Smooth muscle cell (in vitro differentiated cells): Measurements from ENCODE around the gene AHDC1. TPM values are rescaled to one million over a fixed set of nuclear protein-coding genes. Genes with fewer than 3 reads are reported as not detected.

Experiments used
- DNase-seq: peaks from one replicate; lab custom pipeline; 2025; ENCODE audit not compliant: unreplicated experiment; lab: John Stamatoyannopoulos, UW
- H2AFZ ChIP-seq: fragments of 200-600 bp; sonication (generic); 2 replicates; pipeline ENCODE4 v1.6.0; 2016; ENCODE audit warnings: antibody characterized with exemption, low read depth, mild to moderate bottlenecking
- H3F3A ChIP-seq: fragments of 200-600 bp; sonication (generic); 2 replicates; pipeline ENCODE4 v1.6.0; 2017; ENCODE audit warnings: antibody characterized with exemption, low read depth
- H3K27ac ChIP-seq: fragments of 200-600 bp; sonication (generic); 2 replicates; pipeline ENCODE4 v1.5.1; 2016; ENCODE audit warnings: low read depth, mild to moderate bottlenecking
- H3K27me3 ChIP-seq: fragments of 200-600 bp; sonication (generic); 2 replicates; pipeline ENCODE4 v1.6.1; 2016; ENCODE audit warnings: low read depth, mild to moderate bottlenecking
- H3K36me3 ChIP-seq: fragments of 200-600 bp; sonication (generic); 2 replicates; pipeline ENCODE4 v1.5.1; 2016; ENCODE audit warnings: low read depth
- H3K4me1 ChIP-seq: fragments of 200-600 bp; sonication (generic); 2 replicates; pipeline ENCODE4 v1.5.1; 2016; ENCODE audit warnings: low read depth
- H3K4me2 ChIP-seq: fragments of 200-600 bp; sonication (generic); 2 replicates; pipeline ENCODE4 v1.6.0; 2016; ENCODE audit warnings: mild to moderate bottlenecking
- H3K4me3 ChIP-seq: fragments of 200-600 bp; sonication (generic); 2 replicates; pipeline ENCODE4 v1.5.1; 2016; ENCODE audit warnings: mild to moderate bottlenecking
- H3K79me2 ChIP-seq: fragments of 200-600 bp; sonication (generic); 2 replicates; pipeline ENCODE4 v1.6.0; 2016; ENCODE audit warnings: low read depth, mild to moderate bottlenecking
- H3K9ac ChIP-seq: fragments of 200-600 bp; sonication (generic); 2 replicates; pipeline ENCODE4 v1.6.0; 2016; ENCODE audit warnings: low read depth
- H3K9me3 ChIP-seq: fragments of 200-600 bp; sonication (generic); replicated peaks from 2 replicates; pipeline ENCODE4 v1.5.1; 2016; ENCODE audit warnings: low read depth
- H4K20me1 ChIP-seq: fragments of 200-600 bp; sonication (generic); 2 replicates; pipeline ENCODE4 v1.6.0; 2016; ENCODE audit warnings: low read depth
- WGBS: methylation state at CpG from one replicate; pipeline ENCODE4 v1.1.7; 2016; ENCODE audit warnings: low lambda C conversion rate; 5-methylcytosine and 5-hydroxymethylcytosine counted together
- polyA plus RNA-seq: library from polyadenylated mRNA; unstranded; fragments of >200 nt; fragmentation: Nextera tagmentation; extraction: Ambion mirVana; gene quantifications from 2 replicates; pipeline ENCODE4 v1.2.1, GENCODE V29; 2016
- total RNA-seq: library from RNA; depleted of rRNA; stranded (reverse); fragments of >200 nt; gene quantifications from 2 replicates; pipeline ENCODE4 v1.2.3, GENCODE V29; 2014
- TF ChIP-seq, protein P1 (sequence below): fragments of 200-600 bp; sonication (generic); IDR thresholded peaks from 2 replicates; pipeline ENCODE4 v1.5.1; 2017; ENCODE audit warnings: borderline replicate concordance, mild to moderate bottlenecking, antibody characterized with exemption; ENCODE audit not compliant: insufficient read depth, poor library complexity, severe bottlenecking

AHDC1 gene
- total and polyA plus RNA-seq, 2 experiments from 2014 or later: 12.2 TPM

GRCh38 chr1:27590917-27591508 is 12.9 kb downstream of the AHDC1 start:
- Histone ChIP-seq H4K20me1 (peaks cover 100% of the 10 kb centered on the region), H3F3A (peaks cover 7% of the 10 kb centered on the region), H3K9ac (no peak overlapping the region), H3K4me2 (peak overlapping the region; percentile 21), H3K4me3 (no peak overlapping the region), H3K79me2 (peaks cover 99% of the 10 kb centered on the region), H3K36me3 (no peaks in the 10 kb centered on the region), H2AFZ (no peak overlapping the region), H3K4me1 (peaks cover 52% of the 10 kb centered on the region), H3K27ac (peak overlapping the region; percentile 60), H3K27me3 (no peaks in the 10 kb centered on the region), H3K9me3 (no peaks in the 10 kb centered on the region)
- DNase-seq: no peak
- TF ChIP-seq, protein P1, sequence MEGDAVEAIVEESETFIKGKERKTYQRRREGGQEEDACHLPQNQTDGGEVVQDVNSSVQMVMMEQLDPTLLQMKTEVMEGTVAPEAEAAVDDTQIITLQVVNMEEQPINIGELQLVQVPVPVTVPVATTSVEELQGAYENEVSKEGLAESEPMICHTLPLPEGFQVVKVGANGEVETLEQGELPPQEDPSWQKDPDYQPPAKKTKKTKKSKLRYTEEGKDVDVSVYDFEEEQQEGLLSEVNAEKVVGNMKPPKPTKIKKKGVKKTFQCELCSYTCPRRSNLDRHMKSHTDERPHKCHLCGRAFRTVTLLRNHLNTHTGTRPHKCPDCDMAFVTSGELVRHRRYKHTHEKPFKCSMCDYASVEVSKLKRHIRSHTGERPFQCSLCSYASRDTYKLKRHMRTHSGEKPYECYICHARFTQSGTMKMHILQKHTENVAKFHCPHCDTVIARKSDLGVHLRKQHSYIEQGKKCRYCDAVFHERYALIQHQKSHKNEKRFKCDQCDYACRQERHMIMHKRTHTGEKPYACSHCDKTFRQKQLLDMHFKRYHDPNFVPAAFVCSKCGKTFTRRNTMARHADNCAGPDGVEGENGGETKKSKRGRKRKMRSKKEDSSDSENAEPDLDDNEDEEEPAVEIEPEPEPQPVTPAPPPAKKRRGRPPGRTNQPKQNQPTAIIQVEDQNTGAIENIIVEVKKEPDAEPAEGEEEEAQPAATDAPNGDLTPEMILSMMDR: no peak
- WGBS: 84% methylated on average over 5 of the region's 5 CpGs

GRCh38 chr1:27589841-27590426 is 14.0 kb downstream of the AHDC1 start:
- TF ChIP-seq, protein P1: no peak
- H3K36me3 ChIP-seq: no peaks in the 10 kb centered on the region
- 48% methylated on average over 11 of the region's 13 CpGs for WGBS
- H4K20me1 ChIP-seq: peaks cover 100% of the 10 kb centered on the region
- no peak overlapping the region for H3K4me3 ChIP-seq
- peak; percentile 40 for DNase-seq
- H2AFZ ChIP-seq: no peak overlapping the region
- peaks cover 41% of the 10 kb centered on the region for H3K4me1 ChIP-seq
- peak overlapping the region; percentile 21 for H3K4me2 ChIP-seq
- H3K27me3 ChIP-seq: no peaks in the 10 kb centered on the region
- H3K27ac ChIP-seq: peak overlapping the region; percentile 60
- peaks cover 100% of the 10 kb centered on the region for H3K79me2 ChIP-seq
- no peaks in the 10 kb centered on the region for H3F3A ChIP-seq
- peak overlapping the region; percentile 17 for H3K9ac ChIP-seq
- no peaks in the 10 kb centered on the region for H3K9me3 ChIP-seq

DNA sequence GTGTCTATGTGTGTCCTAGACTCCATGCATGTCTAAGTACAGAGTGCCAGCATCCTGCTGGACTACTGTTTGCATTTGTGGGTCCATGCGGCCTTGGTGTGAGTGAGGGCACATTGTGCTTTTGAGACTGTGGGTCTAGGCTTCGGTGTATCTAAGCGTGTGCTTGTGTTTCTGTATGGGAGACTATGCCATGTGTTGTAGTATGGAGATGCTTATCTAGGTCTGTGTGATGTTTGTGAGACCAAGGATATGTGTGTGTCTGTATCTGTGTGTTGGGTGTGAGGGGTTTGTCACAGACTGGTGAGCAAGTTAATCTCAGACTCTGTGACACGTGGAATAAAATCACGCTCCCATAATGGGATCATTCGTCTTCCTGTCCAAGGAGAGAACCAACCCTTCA is 14.5 kb downstream of the AHDC1 start:
- Histone ChIP-seq H3K4me2 (no peak overlapping the region), H3K9ac (peak overlapping the region; percentile 17), H3K4me3 (no peak overlapping the region), H3K27ac (peak overlapping the region; percentile 60), H3K36me3 (no peaks in the 10 kb centered on the region), H3K27me3 (no peaks in the 10 kb centered on the region), H3K9me3 (no peaks in the 10 kb centered on the region), H3K4me1 (peaks cover 36% of the 10 kb centered on the region), H2AFZ (no peak overlapping the region), H3K79me2 (peaks cover 100% of the 10 kb centered on the region), H4K20me1 (peaks cover 100% of the 10 kb centered on the region), H3F3A (no peaks in the 10 kb centered on the region)
- DNase-seq: no peak
- WGBS: 86% methylated on average over 6 of the region's 6 CpGs
- TF ChIP-seq, protein P1: no peak
